HL-60 (cell line): ENCODE results near the gene FHAD1.

Experiments
- DNase-seq, 2 experiments: peaks; one replicate each; pipeline ENCODE4 v3.0.0-alpha.2; 2010 to 2020; ENCODE audit warnings: low read depth in 1 of 2, low spot score in 1 of 2
- H3K27ac ChIP-seq: fragments of 250-450 bp; sonication (Bioruptor Pico); replicated peaks from 2 replicates; pipeline ENCODE4 v1.5.1; 2020; ENCODE audit warnings: mild to moderate bottlenecking, moderate library complexity
- H3K27me3 ChIP-seq: fragments of 250-450 bp; sonication (Bioruptor Pico); 2 replicates; pipeline ENCODE4 v1.5.1; 2021; ENCODE audit warnings: mild to moderate bottlenecking, moderate library complexity; ENCODE audit not compliant: insufficient read depth, poor library complexity, severe bottlenecking
- H3K4me3 ChIP-seq: replicated peaks from 2 replicates; pipeline ENCODE4 v1.5.1; 2011; ENCODE audit warnings: mild to moderate bottlenecking, control low read depth, low read length; ENCODE audit not compliant: insufficient read depth
- CTCF ChIP-seq: IDR thresholded peaks from one replicate; pipeline ENCODE4 v1.5.1; 2011; ENCODE audit warnings: low read length, control low read depth, inconsistent platforms; ENCODE audit not compliant: insufficient read depth
- GABPA ChIP-seq: IDR thresholded peaks from 2 replicates; pipeline ENCODE4 v1.6.1; 2012; ENCODE audit warnings: low read depth
- POLR2AphosphoS5 ChIP-seq: IDR thresholded peaks from 2 replicates; pipeline ENCODE4 v1.6.1; 2012; ENCODE audit warnings: low read depth
- REST ChIP-seq: IDR thresholded peaks from 2 replicates; pipeline ENCODE4 v1.6.1; 2012; ENCODE audit warnings: low read depth; ENCODE audit not compliant: insufficient replicate concordance
- SPI1 ChIP-seq: IDR thresholded peaks from 2 replicates; pipeline ENCODE4 v1.6.1; 2012; ENCODE audit warnings: low read depth, mild to moderate bottlenecking, borderline replicate concordance

The FHAD1 gene

GRCh38 chr1:15201221-15201620, 45.8 kb upstream of the FHAD1 start:
- H3K4me3 ChIP-seq = no peak overlapping the region
- TF ChIP-seq REST = no peak
- TF ChIP-seq POLR2AphosphoS5 = no peak
- no peak for TF ChIP-seq SPI1
- TF ChIP-seq CTCF = no peak
- no peak for TF ChIP-seq GABPA

GRCh38 chr1:15201849-15202551, 45.0 kb upstream of the FHAD1 start:
- H3K4me3 ChIP-seq = no peak overlapping the region
- no peaks in the 10 kb centered on the region for H3K27me3 ChIP-seq
- TF ChIP-seq REST = no peak
- no peak for DNase-seq
- no peak overlapping the region for H3K27ac ChIP-seq

More at GRCh38 chr1:15201221-15201620, 45.8 kb upstream of the FHAD1 start:
- no peak overlapping the region for H3K27ac ChIP-seq
- no peak for DNase-seq
- no peaks in the 10 kb centered on the region for H3K27me3 ChIP-seq

GRCh38 chr1:15204931-15205330, 42.1 kb upstream of the FHAD1 start:
- Histone ChIP-seq H3K27me3 (no peaks in the 10 kb centered on the region), H3K27ac (no peak overlapping the region), H3K4me3 (no peak overlapping the region)
- TF ChIP-seq GABPA = no peak
- no peak for TF ChIP-seq SPI1
- TF ChIP-seq CTCF = no peak
- TF ChIP-seq POLR2AphosphoS5 = no peak
- no peak for TF ChIP-seq REST
- no peak for DNase-seq
